ENCODE data around the gene FAM124A. TPM values are rescaled to one million over a fixed set of nuclear protein-coding genes. Genes with fewer than 3 reads are reported as not detected.

The FAM124A gene
- total RNA-seq, 1 donor from 2014 or later, result 3.7 TPM

DNA sequence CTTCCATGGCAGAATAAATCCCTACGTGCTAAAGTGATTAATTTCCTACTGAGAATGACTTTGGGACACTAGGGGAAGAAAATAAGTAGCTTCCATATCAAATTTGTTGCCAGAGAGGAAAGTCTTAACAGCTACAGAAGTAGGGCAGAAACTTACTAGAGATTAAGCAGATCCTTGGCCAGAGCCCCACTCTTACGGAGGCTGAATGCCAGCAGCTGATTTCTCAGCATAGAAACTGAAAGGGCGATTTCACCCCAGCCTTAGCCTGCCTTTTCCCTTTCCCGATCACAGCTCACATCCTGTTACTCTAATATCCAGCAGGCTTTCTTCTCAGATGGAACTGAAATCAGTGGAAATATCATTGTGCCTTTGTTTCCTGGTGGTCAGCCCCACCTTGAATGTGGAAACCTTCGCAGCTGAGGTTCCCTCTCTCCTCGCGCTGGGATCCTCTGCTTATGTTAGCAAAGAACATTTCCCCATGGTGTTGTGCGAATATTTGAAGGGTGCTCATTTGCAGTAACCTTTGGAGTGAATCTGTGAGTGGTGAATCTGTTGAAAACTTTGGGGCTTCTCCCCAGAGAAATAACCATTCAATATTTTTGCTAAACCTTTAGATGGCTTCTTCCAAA lies 8.4 kb downstream of the FAM124A start:
- peaks cover 3% of the 10 kb centered on the region for H3K27me3 Mint-ChIP-seq (ENCODE audit: low read depth)
- H3K27ac Mint-ChIP-seq (ENCODE audit: unreplicated experiment), result no peak overlapping the region
- TF ChIP-seq, protein P1, sequence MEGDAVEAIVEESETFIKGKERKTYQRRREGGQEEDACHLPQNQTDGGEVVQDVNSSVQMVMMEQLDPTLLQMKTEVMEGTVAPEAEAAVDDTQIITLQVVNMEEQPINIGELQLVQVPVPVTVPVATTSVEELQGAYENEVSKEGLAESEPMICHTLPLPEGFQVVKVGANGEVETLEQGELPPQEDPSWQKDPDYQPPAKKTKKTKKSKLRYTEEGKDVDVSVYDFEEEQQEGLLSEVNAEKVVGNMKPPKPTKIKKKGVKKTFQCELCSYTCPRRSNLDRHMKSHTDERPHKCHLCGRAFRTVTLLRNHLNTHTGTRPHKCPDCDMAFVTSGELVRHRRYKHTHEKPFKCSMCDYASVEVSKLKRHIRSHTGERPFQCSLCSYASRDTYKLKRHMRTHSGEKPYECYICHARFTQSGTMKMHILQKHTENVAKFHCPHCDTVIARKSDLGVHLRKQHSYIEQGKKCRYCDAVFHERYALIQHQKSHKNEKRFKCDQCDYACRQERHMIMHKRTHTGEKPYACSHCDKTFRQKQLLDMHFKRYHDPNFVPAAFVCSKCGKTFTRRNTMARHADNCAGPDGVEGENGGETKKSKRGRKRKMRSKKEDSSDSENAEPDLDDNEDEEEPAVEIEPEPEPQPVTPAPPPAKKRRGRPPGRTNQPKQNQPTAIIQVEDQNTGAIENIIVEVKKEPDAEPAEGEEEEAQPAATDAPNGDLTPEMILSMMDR (conservative IDR thresholded peaks at IDR 0.05), result no peak
- no peak overlapping the region for H3K4me3 Mint-ChIP-seq
- no peaks in the 10 kb centered on the region for H3K9me3 Mint-ChIP-seq
- H3K36me3 Mint-ChIP-seq (ENCODE audit: low read depth), result peaks cover under 1% of the 10 kb centered on the region
- DNase-seq (ENCODE audit: low read depth, low spot score), result no peak
- no peaks in the 10 kb centered on the region for H3K4me1 Mint-ChIP-seq

DNA sequence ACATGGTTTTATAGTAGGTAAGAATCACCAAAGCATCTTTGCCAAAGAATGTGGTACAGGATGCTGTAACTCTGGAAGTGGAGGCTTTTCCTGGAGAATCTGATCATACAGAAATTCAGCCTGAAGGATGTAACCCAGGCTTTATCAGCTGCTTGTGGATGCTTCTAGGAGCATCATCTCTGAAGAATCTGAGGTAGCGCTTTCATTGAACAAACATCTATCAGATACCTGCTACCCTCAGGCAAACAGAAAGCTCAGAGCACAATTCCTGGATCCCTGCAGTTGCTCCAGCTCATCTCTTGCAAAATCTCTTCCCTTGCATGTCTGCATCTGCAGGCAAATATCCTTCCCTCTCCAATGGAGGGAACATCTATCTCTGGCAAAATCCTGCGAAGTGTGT lies 9.3 kb downstream of the FAM124A start:
- Mint-ChIP-seq H3K27me3 (ENCODE audit: low read depth) (peaks cover 2% of the 10 kb centered on the region), H3K4me3 (no peak overlapping the region), H3K27ac (ENCODE audit: unreplicated experiment) (no peak overlapping the region), H3K9me3 (no peaks in the 10 kb centered on the region), H3K36me3 (ENCODE audit: low read depth) (no peaks in the 10 kb centered on the region), H3K4me1 (no peaks in the 10 kb centered on the region)
- TF ChIP-seq, protein P1 (conservative IDR thresholded peaks at IDR 0.05), result no peak
- DNase-seq (ENCODE audit: low read depth, low spot score), result no peak

DNA sequence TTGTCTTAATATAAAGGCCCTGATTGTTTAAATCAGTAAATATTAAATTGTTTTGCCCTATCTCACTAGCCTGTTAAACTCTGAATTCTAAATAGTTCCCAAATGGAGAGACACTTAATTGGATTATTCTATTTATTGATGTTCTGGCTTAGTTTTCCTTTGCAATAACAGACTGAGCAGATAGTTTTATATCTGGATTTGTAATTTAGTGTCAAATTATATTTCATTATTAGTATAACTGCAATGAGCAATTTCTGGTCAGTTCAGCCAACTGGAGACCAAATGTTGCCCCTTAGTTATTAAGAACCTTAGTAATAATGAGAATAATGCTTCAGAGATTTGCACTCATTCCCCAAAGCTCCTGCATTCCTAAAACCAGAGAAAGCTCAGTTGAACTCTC lies 10.1 kb downstream of the FAM124A start:
- Mint-ChIP-seq H3K27me3 (ENCODE audit: low read depth) (peaks cover 2% of the 10 kb centered on the region), H3K4me1 (no peaks in the 10 kb centered on the region), H3K27ac (ENCODE audit: unreplicated experiment) (no peak overlapping the region), H3K9me3 (no peaks in the 10 kb centered on the region), H3K36me3 (ENCODE audit: low read depth) (no peaks in the 10 kb centered on the region), H3K4me3 (no peak overlapping the region)
- TF ChIP-seq, protein P1 (conservative IDR thresholded peaks at IDR 0.05), result no peak
- DNase-seq (ENCODE audit: low read depth, low spot score), result no peak

DNA sequence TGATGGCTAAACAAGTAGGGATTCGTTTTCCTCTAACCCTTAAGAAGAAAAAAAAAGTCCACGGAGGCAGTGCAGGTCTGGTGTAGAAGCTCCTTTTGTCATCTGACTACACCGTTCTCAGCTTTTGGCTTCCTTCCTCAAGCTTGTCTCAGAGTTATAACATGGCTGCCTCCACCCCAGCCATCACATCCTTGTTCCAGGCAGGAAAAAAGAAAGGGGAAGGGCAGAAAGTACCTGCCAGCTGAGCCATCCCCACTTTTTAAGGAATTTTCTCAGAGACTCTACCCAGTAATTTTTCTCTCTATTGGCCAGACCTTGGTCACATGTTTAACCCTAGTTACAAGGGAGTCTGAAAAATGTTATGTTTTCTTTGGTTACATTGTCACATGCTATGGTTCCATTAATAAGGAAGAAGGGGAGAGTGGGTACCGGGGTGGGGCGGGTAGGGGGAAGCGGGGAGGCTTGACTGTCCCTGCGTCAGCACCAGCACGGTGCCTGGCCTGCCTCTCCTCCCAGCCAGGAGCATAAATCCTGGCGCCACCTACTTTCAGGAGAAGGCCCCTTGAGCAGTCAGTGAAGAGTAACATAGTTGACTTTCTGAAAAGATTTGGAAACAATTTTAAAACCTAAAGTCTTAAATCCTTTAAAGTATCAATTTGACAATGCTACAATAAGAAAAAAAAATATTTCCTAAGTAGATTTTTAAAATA lies 11.1 kb downstream of the FAM124A start:
- Mint-ChIP-seq H3K9me3 (no peaks in the 10 kb centered on the region), H3K27me3 (ENCODE audit: low read depth) (peaks cover 2% of the 10 kb centered on the region), H3K4me1 (no peaks in the 10 kb centered on the region), H3K4me3 (no peak overlapping the region), H3K27ac (ENCODE audit: unreplicated experiment) (no peak overlapping the region), H3K36me3 (ENCODE audit: low read depth) (no peaks in the 10 kb centered on the region)
- no peak for DNase-seq (ENCODE audit: low read depth, low spot score)
- TF ChIP-seq, protein P1 (conservative IDR thresholded peaks at IDR 0.05), result no peak

DNA sequence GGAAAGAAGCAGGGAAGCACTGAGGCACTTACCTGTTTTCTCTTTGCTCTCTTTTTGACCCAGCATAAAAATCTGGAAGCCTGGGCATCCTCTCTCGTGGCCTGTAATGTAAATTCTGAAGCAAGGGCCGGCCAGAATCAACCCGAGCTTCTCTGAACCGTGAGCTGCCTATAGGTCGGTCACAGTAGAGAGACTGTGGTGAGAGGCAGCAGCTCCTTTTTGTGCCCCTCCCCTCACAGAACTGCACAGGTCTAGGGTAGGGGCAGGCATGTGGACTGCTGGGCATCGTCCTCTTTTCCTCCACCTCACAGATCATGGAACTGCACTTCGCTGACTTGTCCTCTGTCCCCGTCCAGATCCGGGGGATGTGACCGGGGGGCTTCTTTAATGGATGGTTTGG lies 12.5 kb downstream of the FAM124A start:
- H3K27me3 Mint-ChIP-seq (ENCODE audit: low read depth), result no peaks in the 10 kb centered on the region
- no peaks in the 10 kb centered on the region for H3K36me3 Mint-ChIP-seq (ENCODE audit: low read depth)
- no peaks in the 10 kb centered on the region for H3K9me3 Mint-ChIP-seq
- no peak overlapping the region for H3K27ac Mint-ChIP-seq (ENCODE audit: unreplicated experiment)
- H3K4me1 Mint-ChIP-seq, result no peaks in the 10 kb centered on the region
- TF ChIP-seq, protein P1 (conservative IDR thresholded peaks at IDR 0.05), result no peak
- DNase-seq (ENCODE audit: low read depth, low spot score), result no peak
- no peak overlapping the region for H3K4me3 Mint-ChIP-seq
